GM19239 (cell line): ENCODE data around the gene TCF4.

Experiments
- DNase-seq: peaks from one replicate; pipeline ENCODE4 v3.0.0; 2011; ENCODE audit warnings: low spot score; ENCODE audit not compliant: insufficient read length
- FAIRE-seq: peaks from 2 replicates; lab custom pipeline; 2011; peaks lifted over from hg19 to GRCh38; lab: Jason Lieb, UNC

TCF4 gene

GRCh38 chr18:55317864-55318263 is 270.1 kb downstream of the TCF4 start:
- no peak for FAIRE-seq
- DNase-seq: no peak

GRCh38 chr18:55317324-55317723 is 270.7 kb downstream of the TCF4 start:
- DNase-seq (no peak), FAIRE-seq (no peak)

- DNase-seq (no peak), FAIRE-seq (peak; percentile 84)
Measured at GRCh38 chr18:55316486-55317184, 271.4 kb downstream of the TCF4 start.

GRCh38 chr18:55314615-55315237 is 273.3 kb downstream of the TCF4 start:
- DNase-seq (no peak), FAIRE-seq (no peak)

- DNase-seq: no peak
- FAIRE-seq: peak; percentile 58
Measured at GRCh38 chr18:55314031-55314430, 274.0 kb downstream of the TCF4 start.

- FAIRE-seq: no peak
- no peak for DNase-seq
Measured at GRCh38 chr18:55310863-55311262, 277.1 kb downstream of the TCF4 start.

GRCh38 chr18:55310044-55310676 is 277.8 kb downstream of the TCF4 start:
- no peak for DNase-seq
- FAIRE-seq: no peak

- FAIRE-seq (no peak), DNase-seq (no peak)
Measured at GRCh38 chr18:55309249-55309648, 278.7 kb downstream of the TCF4 start.

- peak; percentile 64 for FAIRE-seq
- no peak for DNase-seq
Measured at GRCh38 chr18:55307505-55307904, 280.5 kb downstream of the TCF4 start.

GRCh38 chr18:55306359-55307024 is 281.5 kb downstream of the TCF4 start:
- FAIRE-seq (peak; percentile 76), DNase-seq (no peak)

- DNase-seq (no peak), FAIRE-seq (no peak)
Measured at GRCh38 chr18:55302167-55302833, 285.7 kb downstream of the TCF4 start.

- no peak for FAIRE-seq
- DNase-seq: no peak
Measured at GRCh38 chr18:55301824-55302166, 286.2 kb downstream of the TCF4 start.

GRCh38 chr18:55300936-55301531 is 287.0 kb downstream of the TCF4 start:
- FAIRE-seq: no peak

GRCh38 chr18:55300421-55300935 is 287.5 kb downstream of the TCF4 start:
- DNase-seq (no peak), FAIRE-seq (no peak)

More at GRCh38 chr18:55300936-55301531, 287.0 kb downstream of the TCF4 start:
- no peak for DNase-seq

- FAIRE-seq (no peak), DNase-seq (no peak)
Measured at GRCh38 chr18:55296778-55297177, 291.2 kb downstream of the TCF4 start.

- DNase-seq (no peak), FAIRE-seq (no peak)
Measured at GRCh38 chr18:55296115-55296514, 291.9 kb downstream of the TCF4 start.

GRCh38 chr18:55290898-55291297 is 297.1 kb downstream of the TCF4 start:
- FAIRE-seq (no peak), DNase-seq (no peak)

- FAIRE-seq (peak; percentile 11), DNase-seq (no peak)
Measured at GRCh38 chr18:55289775-55290174, 298.2 kb downstream of the TCF4 start.

GRCh38 chr18:55289048-55289447 is 298.9 kb downstream of the TCF4 start:
- FAIRE-seq (no peak), DNase-seq (no peak)
